Pancreas (tissue), 10 donors: ENCODE data around the gene SGSM1. TPM values are rescaled to one million over a fixed set of nuclear protein-coding genes. Genes with fewer than 3 reads are reported as not detected.

Experiments used
- ATAC-seq, 4 donors: fragments of 200-7000 bp; cut with Tn5 transposase; one replicate each; pipeline versions ENCODE4 v1.8.0 to v1.9.1; 2020; ENCODE audit warnings: mild to moderate bottlenecking in 4 of 4, moderate library complexity in 4 of 4
- DNase-seq, 6 donors: peaks; one replicate each; pipeline ENCODE4 v3.0.0-alpha.2; 2020
- FAIRE-seq: peaks from 2 replicates; lab custom pipeline; 2012; peaks lifted over from hg19 to GRCh38; lab: Jason Lieb, UNC
- H3K27ac ChIP-seq, 4 donors: fragments of 200-600 bp; sonication (generic); 1 replicate in 3 of 4; 2 replicates in 1 of 4; pipeline versions ENCODE4 v1.5.0 to v1.8.0; 2020
- H3K27me3 ChIP-seq, 4 donors: fragments of 200-600 bp; one replicate each; pipeline ENCODE4 v1.8.0; 2021
- H3K36me3 ChIP-seq, 3 donors: fragments of 200-600 bp; sonication (generic) in 1 of 3; one replicate each; pipeline versions ENCODE4 v1.5.0 to v1.8.0; 2020 to 2021
- H3K4me1 ChIP-seq, 3 donors: fragments of 200-600 bp; one replicate each; pipeline ENCODE4 v1.8.0; 2021
- H3K4me3 ChIP-seq, 4 donors: fragments of 200-600 bp; sonication (generic) in 2 of 4; one replicate each; pipeline versions ENCODE4 v1.5.0 to v1.8.0; 2020 to 2021
- H3K9me3 ChIP-seq, 4 donors: fragments of 200-600 bp; one replicate each; pipeline ENCODE4 v1.8.0; 2021
- CTCF ChIP-seq, 4 donors: fragments of 200-600 bp; sonication (generic) in 3 of 4; IDR thresholded peaks; one replicate each; pipeline versions ENCODE4 v1.5.0 to v1.8.0; 2021; ENCODE audit warnings: antibody characterized with exemption in 4 of 4
- WGBS, 2 donors: extraction: QIAGEN DNeasy Blood & Tissue Kit; methylation state at CpG; one replicate each; pipeline ENCODE4 v1.1.7; 2013; 5-methylcytosine and 5-hydroxymethylcytosine counted together
- intact Hi-C, 3 donors: fragments of 100-400 bp; cut with DNase I; formaldehyde crosslinking; loops; one replicate each; pipeline versions ENCODE4 v1.11.1 to v1.14.2; 2022
- polyA plus RNA-seq, 2 donors: library from polyadenylated mRNA; stranded (reverse); fragments of 200-250 nt; gene quantifications; one replicate each; pipeline ENCODE4 v1.2.3, GENCODE V29; 2013
- total RNA-seq, 6 donors: library from RNA; stranded (reverse); fragmentation: NEBNext Ultra II Directional in 4 of 6; extraction: Animal tissue kit (Norgen Biotek cat#: 25700) in 4 of 6; gene quantifications; one replicate each; pipeline versions ENCODE4 v1.2.1 to v1.2.4, GENCODE V29; 2021 to 2023
- donor health status: healthy with polysubstance abuse.
- donor health status: DM: no; HTN: no; CAD: no; lungs with moderate emphysema.
- donor health status: DM: no; HTN: no; CAD: no.
- donor health status: control.
- donor health status: control.
- donor health status: Bipolar disorder and iron deficiency.
- donor health status: DM: yes; HTN: yes; CAD: no.
- donor health status: DM: no; HTN: no; CAD: no.
- donor health status: DM: no; HTN: no; CAD: no.
- donor health status: DM: yes; HTN: yes; CAD: no.

The SGSM1 gene
- total and polyA plus RNA-seq, 8 donors = 1.6 to 5.1 (median 2.5) TPM

GRCh38 chr22:24807284-24807950 is 1.4 kb downstream of the SGSM1 start:
- ATAC-seq (no peak), FAIRE-seq (no peak), DNase-seq (peak in 2 of 6 donors; percentile 40 to 46)
- intact Hi-C loops = no loop called here
- 48 to 49% methylated on average over 10 to 11 of the region's 11 CpGs for WGBS, 2 donors
- Histone ChIP-seq H3K4me3 (no peak overlapping the region), H3K9me3 (no peaks in the 10 kb centered on the region), H3K27ac (no peak overlapping the region), H3K36me3 (no peaks in the 10 kb centered on the region), H3K27me3 (no peaks in the 10 kb centered on the region), H3K4me1 (no peaks in the 10 kb centered on the region)
- TF ChIP-seq CTCF (IDR thresholded peaks at IDR 0.05) = no peak

GRCh38 chr22:24809331-24809730 is 3.3 kb downstream of the SGSM1 start:
- Histone ChIP-seq H3K27me3 (no peaks in the 10 kb centered on the region), H3K9me3 (no peaks in the 10 kb centered on the region), H3K4me1 (no peaks in the 10 kb centered on the region), H3K4me3 (no peak overlapping the region), H3K27ac (no peak overlapping the region), H3K36me3 (no peaks in the 10 kb centered on the region)
- intact Hi-C loops = no loop called here
- no peak for FAIRE-seq
- TF ChIP-seq CTCF (IDR thresholded peaks at IDR 0.05) = no peak
- WGBS, 2 donors = 12% methylated on average over 2 of the region's 2 CpGs
- ATAC-seq = no peak
- peak in 1 of 6 donors; percentile 45 for DNase-seq

GRCh38 chr22:24810043-24810749 is 4.2 kb downstream of the SGSM1 start:
- no peak for TF ChIP-seq CTCF (IDR thresholded peaks at IDR 0.05)
- no peak for FAIRE-seq
- 79 to 81% methylated on average over 14 of the region's 14 CpGs for WGBS, 2 donors
- no peak for DNase-seq
- Histone ChIP-seq H3K27me3 (no peaks in the 10 kb centered on the region), H3K27ac (no peak overlapping the region), H3K4me1 (no peaks in the 10 kb centered on the region), H3K36me3 (no peaks in the 10 kb centered on the region), H3K4me3 (no peak overlapping the region), H3K9me3 (no peaks in the 10 kb centered on the region)
- peak in 1 of 4 donors; percentile 9 for ATAC-seq
- intact Hi-C loops = no loop called here

- Histone ChIP-seq H3K27me3 (no peaks in the 10 kb centered on the region), H3K4me3 (no peak overlapping the region), H3K36me3 (no peaks in the 10 kb centered on the region), H3K9me3 (no peaks in the 10 kb centered on the region), H3K4me1 (no peaks in the 10 kb centered on the region), H3K27ac (no peak overlapping the region)
- DNase-seq (no peak), ATAC-seq (peak in 1 of 4 donors; percentile 59), FAIRE-seq (no peak)
- intact Hi-C loops = no loop called here
- 70 to 73% methylated on average over 13 of the region's 13 CpGs for WGBS, 2 donors
- TF ChIP-seq CTCF (IDR thresholded peaks at IDR 0.05) = no peak
Observed at GRCh38 chr22:24812950-24813775, 7.2 kb downstream of the SGSM1 start.
